Body of pancreas (tissue), 4 donors: Measurements from ENCODE around the gene PALLD.

Experiments
- CTCF ChIP-seq, 7 experiments: fragments of 450-650 bp in 4 of 7; fragments of 200-600 bp in 3 of 7; sonication (generic) in 3 of 7; IDR thresholded peaks; one replicate each; pipeline ENCODE4 v1.5.1; 2016 to 2019; ENCODE audit warnings: antibody characterized with exemption in 7 of 7
- POLR2A ChIP-seq, 3 donors: fragments of 450-650 bp; IDR thresholded peaks; one replicate each; pipeline ENCODE4 v1.6.1; 2016; ENCODE audit warnings: antibody characterized with exemption in 3 of 3, mild to moderate bottlenecking in 2 of 3

DNA sequence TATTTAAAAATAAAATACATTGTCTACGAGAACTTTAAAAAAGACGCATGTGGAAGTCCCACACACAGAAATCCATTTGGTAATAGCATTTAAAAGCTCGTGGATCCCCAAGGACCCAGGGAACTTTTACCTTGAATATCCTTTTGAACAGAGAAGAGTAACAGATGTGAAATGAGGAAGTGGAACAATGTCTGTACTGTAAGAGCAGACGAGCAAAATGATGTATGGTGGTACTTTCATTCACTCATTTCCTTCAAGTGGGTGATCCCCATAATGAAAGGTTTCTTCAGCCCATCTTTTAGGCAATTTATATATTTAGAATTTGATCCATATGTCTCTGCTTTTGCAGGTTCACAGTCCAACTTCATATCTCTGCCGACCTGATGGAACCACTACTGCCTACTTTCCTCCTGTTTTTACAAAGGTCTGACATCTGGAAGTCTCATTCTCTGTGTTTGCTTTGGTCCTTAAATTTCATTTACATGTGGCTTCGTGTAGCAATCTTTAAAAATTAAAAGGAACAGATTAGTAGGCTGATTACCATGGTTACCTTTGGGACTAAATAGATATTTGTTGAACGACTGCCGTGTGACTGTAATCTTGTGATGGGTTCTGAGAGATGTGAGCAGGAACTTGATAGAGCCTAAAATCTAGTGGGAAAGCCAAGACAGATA is 188.4 kb downstream of the PALLD start:
- TF ChIP-seq CTCF (IDR thresholded peaks at IDR 0.05) (no peak), POLR2A (IDR thresholded peaks at IDR 0.05) (no peak)
